Dermis microvascular lymphatic vessel endothelial cell (primary cell): Measurements from ENCODE around the gene HYAL2. TPM values are rescaled to one million over a fixed set of nuclear protein-coding genes. Genes with fewer than 3 reads are reported as not detected.

Source experiments
- DNase-seq, 2 donors: peaks; one replicate each; pipeline versions ENCODE4 v3.0.0 to v3.0.0-alpha.2; 2010; ENCODE audit warnings: low read depth in 2 of 2
- total RNA-seq: library from RNA; depleted of rRNA; stranded (reverse); fragments of >200 nt; gene quantifications from 2 replicates; pipeline ENCODE4 v1.2.1, GENCODE V29; 2014

Gene HYAL2
- total RNA-seq, 1 donor from 2014 or later, result 384 TPM

- peak; percentile 86 to 96 for DNase-seq
Measured at GRCh38 chr3:50350527-50351322, 28.2 kb upstream of the HYAL2 start, which contains the start of the genes CYB561D2 and NPRL2. Gene CYB561D2, plus strand, starts transcription at chr3:50350862. Its CDS starts 572 bp downstream, at chr3:50351434. Gene NPRL2, minus strand, starts transcription at chr3:50350775. Its CDS starts 123 bp downstream, at chr3:50350652.

GRCh38 chr3:50350213-50350526 lies 27.6 kb upstream of the HYAL2 start:
- DNase-seq, result no peak

- peak in 1 of 2 donors; percentile 78 for DNase-seq
Measured at GRCh38 chr3:50347187-50347813, 24.8 kb upstream of the HYAL2 start.

GRCh38 chr3:50345586-50346234 lies 23.2 kb upstream of the HYAL2 start, which contains the start of gene ZMYND10:
Gene ZMYND10, minus strand, starts transcription at chr3:50345732. Its CDS starts 153 bp downstream, at chr3:50345579.
- no peak for DNase-seq

- no peak for DNase-seq
Measured at GRCh38 chr3:50345008-50345407, 22.5 kb upstream of the HYAL2 start.

GRCh38 chr3:50342813-50343633 lies 20.5 kb upstream of the HYAL2 start:
- no peak for DNase-seq

GRCh38 chr3:50341996-50342650 lies 19.6 kb upstream of the HYAL2 start:
- no peak for DNase-seq

GRCh38 chr3:50341537-50341936 lies 19.0 kb upstream of the HYAL2 start:
- DNase-seq, result no peak

GRCh38 chr3:50340448-50341329 lies 18.1 kb upstream of the HYAL2 start, which contains the start of gene RASSF1:
Gene RASSF1, minus strand, starts transcription at chr3:50340836. Its CDS starts 31 bp downstream, at chr3:50340805.
- DNase-seq, result no peak

GRCh38 chr3:50340147-50340447 lies 17.6 kb upstream of the HYAL2 start:
- DNase-seq, result no peak

- DNase-seq, result no peak
Measured at GRCh38 chr3:50339485-50340146, 17.1 kb upstream of the HYAL2 start.

GRCh38 chr3:50338965-50339364 lies 16.4 kb upstream of the HYAL2 start:
- no peak for DNase-seq

- peak; percentile 97 to 99 for DNase-seq
Measured at GRCh38 chr3:50337175-50337861, 14.8 kb upstream of the HYAL2 start.

GRCh38 chr3:50336452-50337174 lies 14.1 kb upstream of the HYAL2 start:
- peak in 1 of 2 donors; percentile 36 for DNase-seq

- peak in 1 of 2 donors; percentile 65 for DNase-seq
Measured at GRCh38 chr3:50334339-50335075, 12.0 kb upstream of the HYAL2 start.

- peak in 1 of 2 donors; percentile 88 for DNase-seq
Measured at GRCh38 chr3:50333744-50334328, 11.3 kb upstream of the HYAL2 start.

GRCh38 chr3:50331364-50331907 lies 8.9 kb upstream of the HYAL2 start:
- no peak for DNase-seq
